ENCODE measurements around the gene CFHR1.

Gene CFHR1

DNA sequence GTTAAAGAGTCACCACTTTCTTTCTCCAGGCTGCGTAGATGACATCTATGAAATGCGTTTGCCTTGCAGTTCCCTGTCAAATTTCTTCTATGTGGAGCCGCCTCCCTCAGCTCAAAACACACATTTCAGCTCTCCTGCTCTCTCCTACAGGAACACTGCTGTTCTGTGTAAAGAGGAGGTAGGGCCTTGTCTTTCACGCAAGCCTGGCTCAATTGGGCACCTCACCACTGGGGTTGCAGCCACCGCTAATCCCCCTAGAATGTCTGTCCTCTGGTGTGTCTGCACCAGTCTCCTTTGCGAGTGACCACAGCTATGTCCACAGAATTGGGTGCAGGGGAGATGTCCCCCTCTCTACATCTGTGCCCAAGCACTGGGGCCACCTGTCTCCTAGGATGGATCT, 36.5 kb downstream of the CFHR1 start:
- no peaks in the 10 kb centered on the region for H3K36me3 ChIP-seq (ENCODE audit: insufficient read depth, low read length)
- no peak overlapping the region for H3K9ac ChIP-seq (ENCODE audit: low read depth, low read length)
- no peaks in the 10 kb centered on the region for H3K9me3 ChIP-seq (ENCODE audit: control insufficient read depth, insufficient read depth, low read length)
- no peaks in the 10 kb centered on the region for H3K4me1 ChIP-seq (ENCODE audit: insufficient read depth, low read length)

GRCh38 chr1:196857188-196857587, 37.7 kb downstream of the CFHR1 start:
- no peaks in the 10 kb centered on the region for H3K4me1 ChIP-seq (ENCODE audit: insufficient read depth, low read length)

DNA sequence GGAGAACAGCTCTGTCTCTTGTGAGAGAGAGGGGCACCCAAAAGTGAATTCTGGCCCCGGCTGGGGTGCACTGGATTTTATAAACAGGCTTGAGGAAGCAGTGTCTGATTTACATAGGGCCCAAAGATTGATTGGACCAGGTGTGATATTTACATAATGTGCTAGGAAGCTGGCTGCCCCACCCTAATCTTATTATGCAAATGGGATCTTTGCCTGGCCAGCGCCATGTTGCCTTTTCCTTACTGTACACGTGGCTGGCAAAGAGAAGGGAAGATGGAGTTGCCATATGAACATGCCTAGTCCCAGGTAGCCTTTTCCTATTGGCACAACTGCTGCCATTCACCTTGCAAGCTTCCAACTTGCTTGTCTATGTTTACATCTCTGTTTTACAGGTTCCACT, 39.3 kb downstream of the CFHR1 start:
- no peaks in the 10 kb centered on the region for H3K4me1 ChIP-seq (ENCODE audit: insufficient read depth, low read length)
- H3K36me3 ChIP-seq (ENCODE audit: insufficient read depth, low read length): no peaks in the 10 kb centered on the region
- H3K9me3 ChIP-seq (ENCODE audit: control insufficient read depth, insufficient read depth, low read length): no peaks in the 10 kb centered on the region
- no peak overlapping the region for H3K9ac ChIP-seq (ENCODE audit: low read depth, low read length)

More at GRCh38 chr1:196857188-196857587, 37.7 kb downstream of the CFHR1 start:
- Histone ChIP-seq H3K9ac (ENCODE audit: low read depth, low read length) (no peak overlapping the region), H3K36me3 (ENCODE audit: insufficient read depth, low read length) (no peaks in the 10 kb centered on the region), H3K9me3 (ENCODE audit: control insufficient read depth, insufficient read depth, low read length) (no peaks in the 10 kb centered on the region)

DNA sequence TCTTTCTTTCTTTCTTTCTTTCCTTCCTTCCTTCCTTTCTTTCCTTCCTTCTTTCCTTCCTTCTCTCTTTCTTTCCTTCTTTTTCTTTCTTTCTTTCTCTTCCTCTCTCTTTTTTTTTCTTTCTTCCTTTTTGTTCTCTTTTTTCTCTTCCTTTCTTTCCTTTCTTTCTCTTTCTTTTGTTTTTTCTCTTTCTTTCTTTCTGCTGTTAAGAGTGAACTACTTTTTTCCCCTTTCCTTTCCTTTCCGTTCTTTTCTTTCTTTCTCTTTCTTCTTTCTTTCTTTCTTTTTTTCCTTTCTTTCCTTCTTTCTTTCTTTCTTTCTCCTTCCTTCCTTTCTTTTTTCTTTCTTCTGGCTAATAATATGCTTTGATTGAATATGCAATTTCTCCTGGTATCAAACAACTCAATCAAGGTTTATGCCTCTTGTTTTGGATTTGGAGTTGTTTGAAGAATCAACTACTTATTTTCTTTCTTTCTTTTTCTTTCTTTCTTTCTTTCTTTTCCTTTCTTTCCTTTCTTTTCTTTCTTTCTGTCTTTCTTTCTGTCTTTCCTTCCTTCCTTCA, 40.9 kb downstream of the CFHR1 start:
- Histone ChIP-seq H3K9ac (ENCODE audit: low read depth, low read length) (no peak overlapping the region), H3K4me1 (ENCODE audit: insufficient read depth, low read length) (no peaks in the 10 kb centered on the region), H3K9me3 (ENCODE audit: control insufficient read depth, insufficient read depth, low read length) (no peaks in the 10 kb centered on the region), H3K36me3 (ENCODE audit: insufficient read depth, low read length) (no peaks in the 10 kb centered on the region)

DNA sequence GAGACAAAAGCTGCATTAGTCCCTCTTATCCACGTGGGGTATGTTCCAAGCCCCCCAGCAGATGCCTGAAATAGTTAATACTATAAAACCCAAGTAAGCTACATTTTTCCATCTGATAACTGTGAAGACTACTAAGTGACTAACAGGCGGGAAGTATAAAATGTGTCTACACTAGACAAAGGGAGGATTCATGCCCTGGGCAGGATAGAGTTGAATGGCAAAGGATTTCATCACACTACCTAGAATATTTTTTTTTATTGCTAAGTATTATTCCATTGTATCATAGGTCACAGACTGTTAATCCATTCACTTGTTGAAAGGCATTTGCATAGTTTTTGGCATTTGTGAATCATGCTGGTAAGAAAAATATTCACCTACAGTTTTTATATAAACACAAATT, 41.9 kb downstream of the CFHR1 start:
- Histone ChIP-seq H3K9ac (ENCODE audit: low read depth, low read length) (no peak overlapping the region), H3K36me3 (ENCODE audit: insufficient read depth, low read length) (no peaks in the 10 kb centered on the region), H3K9me3 (ENCODE audit: control insufficient read depth, insufficient read depth, low read length) (no peaks in the 10 kb centered on the region), H3K4me1 (ENCODE audit: insufficient read depth, low read length) (no peaks in the 10 kb centered on the region)

GRCh38 chr1:196866974-196867373, 47.4 kb downstream of the CFHR1 start:
- Histone ChIP-seq H3K36me3 (ENCODE audit: insufficient read depth, low read length) (no peaks in the 10 kb centered on the region), H3K9ac (ENCODE audit: low read depth, low read length) (no peak overlapping the region), H3K4me1 (ENCODE audit: insufficient read depth, low read length) (no peaks in the 10 kb centered on the region), H3K9me3 (ENCODE audit: control insufficient read depth, insufficient read depth, low read length) (no peaks in the 10 kb centered on the region)

DNA sequence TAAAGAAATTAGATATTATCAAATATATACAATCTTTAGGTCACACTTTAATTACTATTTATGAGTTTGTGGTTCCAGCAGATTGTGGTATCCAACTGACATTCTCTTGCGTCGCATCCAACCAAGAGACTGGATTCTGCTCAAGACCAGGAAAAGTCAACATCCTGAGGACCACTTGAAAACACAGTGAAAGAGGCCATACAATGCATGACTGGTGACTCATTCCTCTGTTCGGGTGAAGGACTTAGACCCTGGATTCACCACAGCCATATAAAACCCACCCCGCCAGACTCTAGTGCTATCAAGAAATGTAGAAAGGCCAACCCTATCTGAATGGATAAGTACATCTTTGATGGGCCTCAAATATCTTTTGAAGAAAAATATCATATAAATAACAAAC, 53.9 kb downstream of the CFHR1 start:
- no peaks in the 10 kb centered on the region for H3K4me1 ChIP-seq (ENCODE audit: insufficient read depth, low read length)
- no peaks in the 10 kb centered on the region for H3K36me3 ChIP-seq (ENCODE audit: insufficient read depth, low read length)
- no peak overlapping the region for H3K9ac ChIP-seq (ENCODE audit: low read depth, low read length)

DNA sequence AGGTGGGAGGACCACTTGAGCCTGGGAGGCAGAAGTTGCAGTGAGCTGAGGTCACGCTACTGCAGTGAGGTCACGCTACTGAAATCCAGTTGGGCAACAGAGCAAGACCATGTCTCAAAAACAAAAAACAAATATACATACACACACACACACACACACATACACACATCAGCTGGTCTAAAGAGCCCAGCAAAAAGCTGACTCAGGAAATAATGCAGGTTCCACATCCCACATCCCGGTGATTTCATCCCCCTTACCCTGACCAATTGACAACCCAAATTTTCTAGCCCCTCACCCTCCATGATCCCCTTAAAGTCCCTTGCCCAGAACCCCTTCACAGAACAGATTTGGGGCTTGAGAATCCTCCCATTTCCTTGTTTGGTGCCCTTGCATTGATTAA, 56.4 kb downstream of the CFHR1 start:
- no peaks in the 10 kb centered on the region for H3K36me3 ChIP-seq (ENCODE audit: insufficient read depth, low read length)
- no peak overlapping the region for H3K9ac ChIP-seq (ENCODE audit: low read depth, low read length)
- H3K4me1 ChIP-seq (ENCODE audit: insufficient read depth, low read length): no peaks in the 10 kb centered on the region
- H3K9me3 ChIP-seq (ENCODE audit: control insufficient read depth, insufficient read depth, low read length): no peaks in the 10 kb centered on the region

More for the DNA sequence above, 53.9 kb downstream of the CFHR1 start:
- no peaks in the 10 kb centered on the region for H3K9me3 ChIP-seq (ENCODE audit: control insufficient read depth, insufficient read depth, low read length)

GRCh38 chr1:196877964-196878363, 58.4 kb downstream of the CFHR1 start:
- H3K36me3 ChIP-seq (ENCODE audit: insufficient read depth, low read length): no peaks in the 10 kb centered on the region
- H3K9me3 ChIP-seq (ENCODE audit: control insufficient read depth, insufficient read depth, low read length): no peaks in the 10 kb centered on the region
- no peaks in the 10 kb centered on the region for H3K4me1 ChIP-seq (ENCODE audit: insufficient read depth, low read length)
- H3K9ac ChIP-seq (ENCODE audit: low read depth, low read length): no peak overlapping the region
